T-helper 17 cell (primary cell): ENCODE measurements around the gene MED15. TPM values are rescaled to one million over a fixed set of nuclear protein-coding genes. Genes with fewer than 3 reads are reported as not detected.
A peak's percentile ranks its signal among the peaks of the same experiment; 100 is the strongest.

Source experiments
- ATAC-seq: fragments of 150-1000 bp; cut with Tn5 transposase; 2 replicates; pipeline ENCODE4 v1.10.0; 2021; ENCODE audit warnings: mild to moderate bottlenecking, moderate library complexity
- DNase-seq, 3 donors: peaks; one replicate each; pipeline versions ENCODE4 v3.0.0 to v3.0.0-alpha.2; 2020 to 2021
- H3K9me3 ChIP-seq: one replicate; pipeline ENCODE4 v1.7.0; 2013; ENCODE audit warnings: low read length, mild to moderate bottlenecking; ENCODE audit not compliant: control insufficient read depth, poor library complexity, severe bottlenecking
- H3K27ac Mint-ChIP-seq: one replicate; pipeline ENCODE4 v1.8.0; 2022; ENCODE audit warnings: mild to moderate bottlenecking, moderate library complexity, mixed read lengths
- H3K27me3 Mint-ChIP-seq: one replicate; pipeline ENCODE4 v1.8.0; 2022; ENCODE audit warnings: mixed read lengths
- H3K36me3 Mint-ChIP-seq: one replicate; pipeline ENCODE4 v1.8.0; 2022; ENCODE audit warnings: low read depth, mixed read lengths
- H3K4me1 Mint-ChIP-seq: one replicate; pipeline ENCODE4 v1.8.0; 2022; ENCODE audit warnings: mild to moderate bottlenecking, mixed read lengths
- H3K4me3 Mint-ChIP-seq: one replicate; pipeline ENCODE4 v1.8.0; 2022; ENCODE audit warnings: mild to moderate bottlenecking, moderate library complexity, mixed read lengths
- total RNA-seq, 4 donors: library from RNA in 2 of 4; stranded (reverse) in 2 of 4; gene quantifications; one replicate each; pipeline ENCODE4 v1.2.3 and lab custom pipeline; 2022 to 2026

Gene MED15
- total RNA-seq, 2 donors from 2014 or later = 207 to 251 TPM

DNA sequence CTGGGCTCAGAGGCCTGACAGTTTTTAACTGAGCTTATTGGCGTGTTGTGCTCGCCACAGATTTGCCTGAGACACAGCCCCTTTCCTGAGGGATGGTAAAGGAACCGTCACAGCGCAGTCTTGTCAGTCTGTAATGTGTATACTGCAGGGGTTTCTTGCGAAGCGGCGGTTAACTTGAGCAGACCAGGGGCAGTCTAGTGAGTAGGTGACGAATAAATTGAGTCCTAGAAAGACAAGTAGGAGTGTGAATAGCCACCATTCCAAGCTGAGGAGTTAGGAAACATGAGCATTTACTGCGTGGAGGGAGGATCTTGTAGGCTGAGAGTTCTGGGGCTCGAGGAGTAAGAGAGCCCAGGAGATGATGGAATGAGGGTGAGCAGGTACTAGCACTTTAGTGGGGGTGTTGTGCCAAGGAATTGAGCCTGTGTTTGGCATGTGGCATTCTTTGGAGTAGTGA is 1.4 kb downstream of the MED15 start:
- H3K27ac Mint-ChIP-seq = peak overlapping the region; percentile 94
- H3K27me3 Mint-ChIP-seq = no peaks in the 10 kb centered on the region
- peak overlapping the region; percentile 99 for H3K4me3 Mint-ChIP-seq
- no peaks in the 10 kb centered on the region for H3K36me3 Mint-ChIP-seq
- H3K4me1 Mint-ChIP-seq = peaks cover 49% of the 10 kb centered on the region
- H3K9me3 ChIP-seq = no peaks in the 10 kb centered on the region
- ATAC-seq (no peak), DNase-seq (no peak)

DNA sequence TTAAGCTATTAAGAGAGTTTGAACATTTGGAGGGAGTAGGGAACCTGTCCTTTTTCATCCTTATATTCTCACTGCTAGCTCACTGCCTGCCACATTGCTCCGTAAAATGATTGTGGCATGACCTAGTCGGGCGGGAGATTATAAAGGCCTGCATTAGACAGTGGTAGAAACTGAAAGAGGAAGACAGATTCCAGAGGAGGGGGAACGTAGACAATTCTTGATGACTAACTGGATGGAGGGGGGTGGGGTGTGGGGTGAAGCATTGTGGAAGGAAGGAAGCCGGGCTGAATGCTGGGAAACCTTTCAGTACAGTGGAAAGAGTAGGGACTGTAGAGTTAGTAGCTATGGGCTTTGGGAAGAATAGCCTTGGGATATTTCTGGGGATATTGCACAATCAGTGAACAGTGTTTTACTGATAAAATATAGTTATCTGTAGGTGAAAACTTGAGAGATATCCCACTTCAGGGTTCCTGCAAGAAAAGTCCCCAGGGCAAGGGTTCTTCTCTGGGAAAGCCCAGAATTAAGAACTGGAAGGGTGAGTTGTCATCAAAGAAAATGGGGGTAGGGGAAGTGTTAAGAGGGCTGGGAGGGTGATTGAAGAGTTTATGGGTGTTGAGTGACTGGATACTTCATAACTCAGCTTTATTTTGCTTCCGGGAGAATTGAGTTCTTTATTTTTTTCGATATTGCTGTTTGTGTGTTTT is 2.1 kb downstream of the MED15 start:
- ATAC-seq (peak; percentile 38), DNase-seq (peak in 1 of 3 donors; percentile 36)
- Mint-ChIP-seq H3K4me3 (peak overlapping the region; percentile 99), H3K4me1 (peaks cover 55% of the 10 kb centered on the region), H3K27ac (peak overlapping the region; percentile 94), H3K36me3 (no peaks in the 10 kb centered on the region), H3K27me3 (no peaks in the 10 kb centered on the region)
- no peaks in the 10 kb centered on the region for H3K9me3 ChIP-seq

DNA sequence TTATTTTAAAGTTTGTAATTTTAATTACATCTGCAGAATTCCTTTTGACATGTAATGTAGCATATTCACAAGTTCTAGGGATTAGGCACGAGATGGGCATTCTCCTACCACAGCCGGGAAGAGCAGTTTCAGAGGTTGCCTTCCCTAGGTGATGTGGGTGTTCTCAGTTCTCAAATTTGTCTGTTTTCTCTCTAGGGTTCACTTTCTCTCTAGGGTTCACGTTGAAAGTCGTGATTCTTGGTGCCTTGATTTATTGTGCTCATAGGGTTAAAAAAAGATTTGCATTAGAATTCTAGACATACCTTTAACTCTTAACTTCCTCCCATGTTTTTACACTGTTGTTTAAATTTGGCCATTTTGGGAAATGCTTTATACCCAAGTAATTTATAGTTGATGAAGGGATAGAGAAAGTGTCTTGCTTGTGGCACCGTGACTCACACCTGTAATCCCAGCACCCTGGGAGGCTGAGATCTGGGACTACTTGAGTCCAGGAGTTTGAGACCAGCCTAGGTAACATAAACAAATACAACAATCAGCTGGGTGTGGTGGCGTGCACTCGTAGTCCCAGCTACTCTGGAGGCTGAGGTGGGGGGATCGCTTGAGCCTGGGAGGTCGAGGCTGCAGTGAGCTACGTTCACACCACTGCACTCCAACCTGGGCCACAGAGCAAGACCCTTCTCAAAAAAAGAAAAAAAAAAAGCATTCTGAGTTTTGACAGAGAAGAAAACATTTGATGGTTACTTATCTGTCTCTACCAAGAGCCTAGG is 3.6 kb downstream of the MED15 start:
- no peaks in the 10 kb centered on the region for H3K27me3 Mint-ChIP-seq
- H3K9me3 ChIP-seq = no peaks in the 10 kb centered on the region
- H3K36me3 Mint-ChIP-seq = no peaks in the 10 kb centered on the region
- H3K4me3 Mint-ChIP-seq = peak overlapping the region; percentile 28
- peak overlapping the region; percentile 56 for H3K27ac Mint-ChIP-seq
- DNase-seq (no peak), ATAC-seq (no peak)
- H3K4me1 Mint-ChIP-seq = peaks cover 55% of the 10 kb centered on the region

DNA sequence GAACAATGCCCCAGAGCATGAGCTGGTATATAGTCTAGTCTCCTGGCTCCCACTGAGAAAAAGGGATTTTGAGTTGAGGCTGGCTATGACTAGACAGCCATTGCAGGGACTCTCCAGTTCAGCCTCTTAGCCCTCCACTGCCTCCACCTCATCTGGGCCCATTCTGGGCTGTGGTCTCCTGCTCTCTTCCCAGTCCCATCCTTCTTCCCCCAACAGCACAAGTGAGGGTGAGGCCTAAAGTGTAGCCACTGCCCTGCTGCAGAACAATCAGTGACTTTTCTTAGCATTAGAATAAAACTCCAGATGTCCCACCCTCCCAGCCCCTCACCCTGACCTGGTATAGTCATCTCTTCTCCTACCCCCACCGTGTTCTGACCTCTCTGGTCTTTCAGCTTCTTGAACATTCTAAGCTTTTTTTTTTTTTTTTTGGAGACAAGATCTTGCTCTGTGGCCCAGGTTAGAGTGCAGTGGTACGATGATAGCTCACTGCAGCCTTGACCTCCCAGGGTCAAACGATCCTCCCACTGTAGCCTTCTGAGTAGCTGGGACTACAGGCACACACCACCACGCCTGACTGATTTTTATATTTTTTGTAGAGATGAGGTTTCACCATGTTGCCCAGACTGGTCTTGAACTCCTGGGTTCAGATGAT is 4.3 kb downstream of the MED15 start:
- H3K9me3 ChIP-seq = no peaks in the 10 kb centered on the region
- Mint-ChIP-seq H3K4me3 (peak overlapping the region; percentile 78), H3K27ac (peak overlapping the region; percentile 56), H3K36me3 (no peaks in the 10 kb centered on the region), H3K4me1 (peaks cover 55% of the 10 kb centered on the region), H3K27me3 (no peaks in the 10 kb centered on the region)
- no peak for DNase-seq
- no peak for ATAC-seq

DNA sequence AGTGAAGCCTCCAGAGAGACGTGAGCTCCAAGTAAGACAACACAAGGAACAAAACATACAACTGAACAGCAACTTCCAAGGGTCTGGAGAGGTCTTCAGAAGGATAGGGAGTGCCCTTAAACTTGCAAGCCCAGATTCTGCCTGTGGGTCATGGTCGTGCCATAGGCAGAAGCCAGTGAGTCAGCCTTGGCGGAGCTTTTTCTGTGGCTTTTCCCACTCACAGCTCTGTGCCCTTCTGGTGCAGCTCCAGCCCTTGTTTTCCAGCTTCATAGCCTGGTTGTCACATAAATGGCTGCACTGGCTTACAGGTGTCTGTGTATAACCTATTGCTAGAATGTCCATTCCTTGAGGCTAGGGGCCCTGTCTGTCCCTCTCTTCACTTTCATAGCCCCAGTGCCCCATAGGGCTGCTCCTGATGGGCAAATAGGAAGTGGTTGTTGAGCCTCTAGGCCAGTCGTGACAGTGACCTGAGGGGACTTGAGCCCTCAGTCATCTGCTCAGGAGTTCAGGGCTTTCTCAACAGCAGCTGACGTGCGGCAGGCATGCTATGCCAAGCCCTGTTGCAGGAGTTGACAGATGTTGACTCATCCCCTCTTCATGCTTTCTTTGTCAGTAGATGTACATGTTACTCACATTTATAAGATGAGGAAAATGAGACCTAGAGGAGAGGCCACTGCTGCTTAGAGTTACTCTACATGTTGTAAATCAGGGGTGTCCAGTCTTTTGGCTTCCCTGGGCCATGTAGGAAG is 7.4 kb downstream of the MED15 start:
- ATAC-seq (no peak), DNase-seq (no peak)
- H3K27me3 Mint-ChIP-seq = no peaks in the 10 kb centered on the region
- peaks cover 51% of the 10 kb centered on the region for H3K4me1 Mint-ChIP-seq
- H3K27ac Mint-ChIP-seq = peak overlapping the region; percentile 56
- H3K4me3 Mint-ChIP-seq = peak overlapping the region; percentile 52
- H3K36me3 Mint-ChIP-seq = peaks cover 4% of the 10 kb centered on the region
- no peaks in the 10 kb centered on the region for H3K9me3 ChIP-seq

DNA sequence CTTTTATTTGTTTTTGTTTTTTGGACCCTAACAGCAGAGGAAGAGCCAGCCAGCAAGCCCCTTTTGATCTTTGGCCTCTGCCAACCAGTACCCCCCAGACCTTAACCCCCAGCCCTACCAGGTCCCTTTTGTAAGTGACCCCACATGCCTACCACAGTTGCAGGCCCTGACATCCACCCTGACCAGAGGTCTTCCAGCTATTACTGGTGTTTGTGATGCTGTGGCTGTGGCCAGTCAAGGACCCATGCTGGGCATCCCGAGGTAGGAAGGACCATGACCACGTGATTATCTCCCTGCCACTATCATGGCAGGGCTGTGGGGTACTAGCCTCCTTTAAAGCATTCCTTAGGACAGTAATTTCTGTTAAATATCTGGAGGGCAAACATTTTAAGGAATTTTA is 9.0 kb downstream of the MED15 start:
- peaks cover 4% of the 10 kb centered on the region for H3K36me3 Mint-ChIP-seq
- H3K4me1 Mint-ChIP-seq = peaks cover 43% of the 10 kb centered on the region
- no peak overlapping the region for H3K4me3 Mint-ChIP-seq
- H3K27me3 Mint-ChIP-seq = no peaks in the 10 kb centered on the region
- ATAC-seq = no peak
- no peak for DNase-seq
- no peak overlapping the region for H3K27ac Mint-ChIP-seq
- H3K9me3 ChIP-seq = no peaks in the 10 kb centered on the region

DNA sequence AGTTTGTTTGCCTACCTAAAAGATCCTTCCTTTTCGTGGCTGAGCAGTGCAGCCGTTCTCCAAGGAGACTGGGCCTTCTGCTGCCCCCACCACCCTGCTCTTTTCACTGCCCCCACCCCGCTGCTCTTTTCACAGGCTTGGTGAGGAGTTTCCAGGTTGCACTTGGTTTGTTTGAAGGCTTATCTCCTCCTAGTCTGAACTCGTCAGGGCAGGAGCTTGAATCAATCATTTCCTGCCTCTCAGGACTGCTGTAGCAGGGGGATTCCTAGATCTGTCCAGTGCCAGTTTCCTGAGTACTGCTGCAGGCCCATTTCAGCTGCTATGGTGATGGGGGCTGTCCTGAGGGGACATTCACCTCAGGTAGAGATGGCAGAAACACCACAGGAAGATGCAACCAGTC is 10.0 kb downstream of the MED15 start:
- Mint-ChIP-seq H3K4me1 (peaks cover 42% of the 10 kb centered on the region), H3K4me3 (no peak overlapping the region)

DNA sequence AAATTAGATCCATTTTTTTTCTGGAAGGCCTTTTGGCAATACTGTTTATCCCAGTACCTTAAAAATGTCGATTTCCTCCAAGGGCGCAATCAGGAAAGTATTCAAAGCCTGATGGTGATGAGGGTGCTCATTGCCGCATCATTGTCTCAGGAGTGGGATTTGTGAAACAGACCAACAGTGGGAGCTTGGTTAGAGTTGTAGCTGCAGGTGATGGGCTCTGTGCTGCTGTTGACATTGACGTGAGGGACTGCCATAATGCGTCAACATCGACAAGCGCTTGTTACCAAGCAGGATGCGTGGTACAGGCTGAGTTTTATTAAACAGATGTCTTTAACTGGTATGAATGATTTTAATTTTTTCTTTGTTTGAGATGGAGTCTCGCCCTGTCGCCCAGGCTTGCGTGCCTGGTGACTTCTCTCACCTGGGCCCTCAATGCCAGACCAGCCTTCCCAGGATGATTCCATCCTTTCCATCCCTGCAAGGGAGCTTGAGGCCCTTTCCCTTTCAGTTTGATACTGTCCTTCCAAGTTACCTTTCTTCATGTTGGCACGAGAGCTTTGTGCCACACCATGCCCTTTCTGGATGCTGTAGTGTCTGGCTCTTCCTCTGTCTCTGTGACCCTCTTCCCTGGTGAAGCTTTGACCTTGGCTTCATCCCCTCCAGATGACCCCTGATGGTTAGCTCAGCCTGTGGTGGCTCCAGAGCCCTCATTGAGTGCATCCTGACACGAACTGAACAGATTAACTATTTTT is 10.6 kb downstream of the MED15 start:
- no peaks in the 10 kb centered on the region for H3K9me3 ChIP-seq
- H3K4me1 Mint-ChIP-seq = peaks cover 46% of the 10 kb centered on the region
- DNase-seq (no peak), ATAC-seq (no peak)
- no peak overlapping the region for H3K4me3 Mint-ChIP-seq
- H3K36me3 Mint-ChIP-seq = peaks cover 10% of the 10 kb centered on the region
- H3K27ac Mint-ChIP-seq = peak overlapping the region; percentile 80
- H3K27me3 Mint-ChIP-seq = no peaks in the 10 kb centered on the region

More for the DNA sequence above, 10.0 kb downstream of the MED15 start:
- H3K36me3 Mint-ChIP-seq = peaks cover 8% of the 10 kb centered on the region
- H3K27ac Mint-ChIP-seq = peak overlapping the region; percentile 80
- H3K9me3 ChIP-seq = no peaks in the 10 kb centered on the region
- DNase-seq (no peak), ATAC-seq (peak; percentile 57)
- no peaks in the 10 kb centered on the region for H3K27me3 Mint-ChIP-seq

DNA sequence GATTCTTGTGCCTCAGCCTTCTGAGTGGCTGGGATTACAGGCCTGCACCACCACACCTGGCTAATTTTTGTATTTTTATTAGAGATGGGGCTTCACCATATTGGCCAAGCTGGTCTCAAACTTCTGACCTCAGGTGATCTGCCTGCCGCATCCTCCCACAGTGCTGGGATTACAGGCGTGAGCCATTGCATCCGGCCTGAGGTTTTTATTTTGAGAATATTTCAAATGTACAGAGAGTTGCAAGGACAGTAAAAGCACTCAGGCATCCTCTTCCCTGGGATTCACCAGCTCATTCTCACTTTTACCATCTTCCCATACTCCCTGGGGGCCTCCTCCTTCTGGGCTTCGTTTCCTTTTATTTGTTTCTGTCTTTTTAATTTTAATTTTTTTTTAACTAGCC is 12.1 kb downstream of the MED15 start:
- Mint-ChIP-seq H3K4me3 (no peak overlapping the region), H3K36me3 (peaks cover 10% of the 10 kb centered on the region), H3K4me1 (peaks cover 50% of the 10 kb centered on the region), H3K27ac (peak overlapping the region; percentile 80), H3K27me3 (no peaks in the 10 kb centered on the region)
- ATAC-seq (no peak), DNase-seq (no peak)
- no peaks in the 10 kb centered on the region for H3K9me3 ChIP-seq

DNA sequence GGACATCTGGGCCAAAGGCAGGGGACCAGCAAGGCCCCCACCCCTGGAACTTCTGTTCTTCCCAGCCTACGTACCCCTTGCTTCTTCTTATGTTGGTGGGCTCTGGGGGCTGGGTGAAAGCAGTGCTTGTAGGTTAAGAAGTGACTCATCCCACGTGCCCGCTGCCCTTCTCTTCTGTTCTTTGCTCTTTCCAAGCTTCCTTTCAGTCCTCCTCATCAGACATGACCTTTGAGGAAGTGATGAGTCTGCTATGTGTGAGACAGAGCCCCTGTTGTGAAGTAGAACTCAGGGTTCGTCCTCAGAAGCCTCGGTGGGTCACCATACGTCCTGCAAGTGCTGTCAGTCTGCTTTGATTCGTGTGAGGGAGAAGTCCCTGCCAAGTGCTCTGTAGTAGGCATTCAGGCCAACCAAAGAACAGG is 12.7 kb downstream of the MED15 start:
- Mint-ChIP-seq H3K4me3 (no peak overlapping the region), H3K27me3 (no peaks in the 10 kb centered on the region), H3K36me3 (peaks cover 10% of the 10 kb centered on the region), H3K4me1 (peaks cover 50% of the 10 kb centered on the region), H3K27ac (peak overlapping the region; percentile 84)
- no peaks in the 10 kb centered on the region for H3K9me3 ChIP-seq
- ATAC-seq = no peak
- DNase-seq = no peak

DNA sequence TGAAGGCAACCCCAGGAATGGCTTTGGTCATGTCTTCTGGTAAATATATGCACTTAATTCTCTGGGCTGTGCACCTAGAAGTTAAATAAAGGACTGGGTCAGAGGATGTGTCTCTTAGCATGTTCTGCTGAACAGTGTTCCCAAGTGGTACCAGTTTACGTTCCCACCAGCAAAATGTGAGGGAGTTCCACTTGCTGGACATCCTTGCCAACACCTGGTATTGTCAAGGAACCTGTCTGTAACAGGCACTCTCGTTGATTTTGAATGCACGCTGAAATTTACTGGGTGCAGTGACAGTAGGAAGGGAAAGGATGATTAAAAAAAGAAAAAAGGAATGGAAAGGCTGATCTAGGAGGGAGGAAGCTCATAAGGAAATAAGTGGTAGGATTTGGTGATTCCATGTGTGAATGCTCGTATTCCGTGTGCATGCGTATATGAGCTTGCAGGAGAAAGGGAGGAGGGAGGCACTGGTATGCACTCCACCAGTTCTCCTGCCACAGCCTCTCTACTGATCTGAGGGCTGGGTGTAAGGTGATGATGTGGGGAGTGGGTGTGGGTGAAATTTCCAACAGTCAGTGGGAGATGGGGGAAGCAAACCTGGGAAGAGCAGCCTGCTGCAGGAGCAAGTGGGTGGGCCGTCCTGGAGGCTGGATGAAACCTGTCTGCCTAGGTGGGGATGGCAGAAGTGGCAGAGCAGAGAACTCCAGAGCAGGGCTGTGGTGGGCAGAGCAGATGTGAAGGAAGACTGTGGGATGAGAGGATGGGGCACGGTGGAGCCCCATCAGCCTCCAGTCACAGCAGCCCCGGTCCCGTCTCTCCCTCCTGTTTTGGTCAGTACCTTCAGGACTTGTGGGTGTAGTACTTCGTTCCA is 15.0 kb downstream of the MED15 start:
- no peaks in the 10 kb centered on the region for H3K27me3 Mint-ChIP-seq
- peaks cover 19% of the 10 kb centered on the region for H3K36me3 Mint-ChIP-seq
- peaks cover 58% of the 10 kb centered on the region for H3K4me1 Mint-ChIP-seq
- no peak for ATAC-seq
- peak overlapping the region; percentile 71 for H3K4me3 Mint-ChIP-seq
- DNase-seq = no peak
- peak overlapping the region; percentile 94 for H3K27ac Mint-ChIP-seq
- no peaks in the 10 kb centered on the region for H3K9me3 ChIP-seq
